Panc1 (cell line): Measurements from ENCODE around the gene IL1RAPL1. TPM values are rescaled to one million over a fixed set of nuclear protein-coding genes. Genes with fewer than 3 reads are reported as not detected.

Experiments used
- ATAC-seq: fragments of 200-7000 bp; cut with Tn5 transposase; 2 replicates; pipeline ENCODE4 v1.9.1; 2020; ENCODE audit warnings: mild to moderate bottlenecking, moderate library complexity
- BruUV-seq: library from RNA; stranded (reverse); fragments of 400-500 nt; replicated peaks from 2 replicates; lab custom pipeline; 2021; lab: Mats Ljungman, UMichigan
- CTCF ChIA-PET: fragments of 300-600 bp; sonication (Branson Sonifier 250); formaldehyde crosslinking; loops from one replicate; lab custom pipeline; 2022; ENCODE audit warnings: antibody characterized with exemption; lab: Charles Lee
- POLR2A ChIA-PET: fragments of 300-600 bp; sonication (Branson Sonifier 250); formaldehyde crosslinking; loops from one replicate; lab custom pipeline; 2022; ENCODE audit warnings: antibody characterized with exemption; lab: Charles Lee
- DNase-seq: peaks from one replicate; pipeline ENCODE4 v3.0.0-alpha.2; 2010; ENCODE audit warnings: low read depth, low spot score
- H3K27ac ChIP-seq: 2 replicates; pipeline ENCODE4 v1.5.1; 2011; ENCODE audit warnings: mild to moderate bottlenecking, low read length, inconsistent platforms
- H3K27me3 ChIP-seq: fragments of 200-500 bp; sonication (Bioruptor generic); 2 replicates; pipeline ENCODE4 v1.6.0; 2014; ENCODE audit warnings: low read length, inconsistent platforms; ENCODE audit not compliant: control insufficient read depth, insufficient read depth
- H3K36me3 ChIP-seq: fragments of 200-500 bp; sonication (Bioruptor generic); 2 replicates; pipeline ENCODE4 v1.5.1; 2014; ENCODE audit warnings: inconsistent platforms, mild to moderate bottlenecking, low read length, moderate library complexity; ENCODE audit not compliant: control insufficient read depth, insufficient read depth
- H3K4me1 ChIP-seq: 2 replicates; pipeline ENCODE4 v1.5.1; 2011; ENCODE audit warnings: inconsistent platforms, mild to moderate bottlenecking, low read length, moderate library complexity; ENCODE audit not compliant: control insufficient read depth, insufficient read depth
- H3K4me3 ChIP-seq, 2 experiments: 2 replicates each; pipeline ENCODE4 v1.5.1; 2011 to 2012; ENCODE audit warnings: low read depth in 2 of 2, low read length in 2 of 2, mild to moderate bottlenecking in 2 of 2, inconsistent platforms in 1 of 2, moderate library complexity in 1 of 2
- H3K9me3 ChIP-seq: fragments of 200-500 bp; sonication (Bioruptor generic); 2 replicates; pipeline ENCODE4 v1.5.1; 2014; ENCODE audit warnings: low read depth, mild to moderate bottlenecking, inconsistent platforms, low read length, moderate library complexity; ENCODE audit not compliant: control insufficient read depth, insufficient read depth
- POLR2AphosphoS5 ChIP-seq: IDR thresholded peaks from 2 replicates; pipeline ENCODE4 v1.6.1; 2012; ENCODE audit warnings: mild to moderate bottlenecking, low read depth, low read length, moderate library complexity
- SIN3A ChIP-seq: IDR thresholded peaks from 2 replicates; pipeline ENCODE4 v1.6.1; 2012; ENCODE audit warnings: low read depth, mild to moderate bottlenecking, low read length, moderate library complexity, borderline replicate concordance; ENCODE audit not compliant: insufficient read depth
- TCF7L2 ChIP-seq: IDR thresholded peaks from 2 replicates; pipeline ENCODE4 v1.6.1; 2011; ENCODE audit warnings: mild to moderate bottlenecking, low read depth, low read length, inconsistent platforms
- in situ Hi-C: cut with HindIII; loops from 2 replicates; pipeline ENCODE4 v1.10.0; 2016; ENCODE audit warnings: low sequenced_read_pairs, low pct_unique_long_range_greater_than_20kb
- intact Hi-C: fragments of 100-400 bp; cut with micrococcal nuclease; formaldehyde crosslinking; loops from one replicate; pipeline ENCODE4 v1.10.0; 2022; ENCODE audit not compliant: unreplicated experiment
- total RNA-seq: library from RNA; stranded (reverse); gene quantifications from one replicate; pipeline ENCODE4 v1.2.1, GENCODE V29; 2021; ENCODE audit not compliant: unreplicated experiment
- TF ChIP-seq, protein P1 (sequence below): fragments of 450-650 bp; IDR thresholded peaks from 2 replicates; pipeline ENCODE4 v1.5.1; 2017; ENCODE audit warnings: mild to moderate bottlenecking
- TF ChIP-seq, protein P2 (sequence below), 2 experiments: IDR thresholded peaks; 2 replicates each; pipeline ENCODE4 v1.6.1; 2011 to 2012; ENCODE audit warnings: low read depth in 2 of 2, control low read depth in 1 of 2, low read length in 1 of 2, mild to moderate bottlenecking in 1 of 2, moderate library complexity in 1 of 2; ENCODE audit not compliant: insufficient read depth in 1 of 2

The IL1RAPL1 gene
- total RNA-seq, 1 experiment from 2014 or later, result 0.59 TPM

DNA sequence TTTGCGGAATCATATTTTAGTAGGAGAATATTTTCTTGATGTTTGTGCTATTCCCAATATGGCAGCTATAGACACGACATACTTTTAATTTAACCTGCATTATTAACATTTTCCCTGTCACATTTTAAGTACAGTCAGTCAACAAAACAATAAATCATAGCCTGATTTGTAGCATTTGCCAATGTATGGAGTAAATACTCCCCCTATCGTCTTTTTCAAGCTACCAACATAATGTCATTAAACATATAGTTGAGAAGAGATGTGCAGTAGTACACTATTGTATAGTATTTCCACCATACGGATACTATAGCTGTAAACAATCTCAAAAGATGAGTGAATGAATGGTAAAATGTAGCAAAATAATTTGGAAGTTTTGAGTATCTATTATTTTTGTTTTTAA is 1324.4 kb downstream of the IL1RAPL1 start:
- intact Hi-C loops, result no loop called here
- ChIA-PET CTCF (no interaction called here), POLR2A (no interaction called here)
- TF ChIP-seq POLR2AphosphoS5, result no peak
- TF ChIP-seq, protein P1, sequence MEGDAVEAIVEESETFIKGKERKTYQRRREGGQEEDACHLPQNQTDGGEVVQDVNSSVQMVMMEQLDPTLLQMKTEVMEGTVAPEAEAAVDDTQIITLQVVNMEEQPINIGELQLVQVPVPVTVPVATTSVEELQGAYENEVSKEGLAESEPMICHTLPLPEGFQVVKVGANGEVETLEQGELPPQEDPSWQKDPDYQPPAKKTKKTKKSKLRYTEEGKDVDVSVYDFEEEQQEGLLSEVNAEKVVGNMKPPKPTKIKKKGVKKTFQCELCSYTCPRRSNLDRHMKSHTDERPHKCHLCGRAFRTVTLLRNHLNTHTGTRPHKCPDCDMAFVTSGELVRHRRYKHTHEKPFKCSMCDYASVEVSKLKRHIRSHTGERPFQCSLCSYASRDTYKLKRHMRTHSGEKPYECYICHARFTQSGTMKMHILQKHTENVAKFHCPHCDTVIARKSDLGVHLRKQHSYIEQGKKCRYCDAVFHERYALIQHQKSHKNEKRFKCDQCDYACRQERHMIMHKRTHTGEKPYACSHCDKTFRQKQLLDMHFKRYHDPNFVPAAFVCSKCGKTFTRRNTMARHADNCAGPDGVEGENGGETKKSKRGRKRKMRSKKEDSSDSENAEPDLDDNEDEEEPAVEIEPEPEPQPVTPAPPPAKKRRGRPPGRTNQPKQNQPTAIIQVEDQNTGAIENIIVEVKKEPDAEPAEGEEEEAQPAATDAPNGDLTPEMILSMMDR, result no peak; the same call in 1 of the 2 replicates
- TF ChIP-seq, protein P2, sequence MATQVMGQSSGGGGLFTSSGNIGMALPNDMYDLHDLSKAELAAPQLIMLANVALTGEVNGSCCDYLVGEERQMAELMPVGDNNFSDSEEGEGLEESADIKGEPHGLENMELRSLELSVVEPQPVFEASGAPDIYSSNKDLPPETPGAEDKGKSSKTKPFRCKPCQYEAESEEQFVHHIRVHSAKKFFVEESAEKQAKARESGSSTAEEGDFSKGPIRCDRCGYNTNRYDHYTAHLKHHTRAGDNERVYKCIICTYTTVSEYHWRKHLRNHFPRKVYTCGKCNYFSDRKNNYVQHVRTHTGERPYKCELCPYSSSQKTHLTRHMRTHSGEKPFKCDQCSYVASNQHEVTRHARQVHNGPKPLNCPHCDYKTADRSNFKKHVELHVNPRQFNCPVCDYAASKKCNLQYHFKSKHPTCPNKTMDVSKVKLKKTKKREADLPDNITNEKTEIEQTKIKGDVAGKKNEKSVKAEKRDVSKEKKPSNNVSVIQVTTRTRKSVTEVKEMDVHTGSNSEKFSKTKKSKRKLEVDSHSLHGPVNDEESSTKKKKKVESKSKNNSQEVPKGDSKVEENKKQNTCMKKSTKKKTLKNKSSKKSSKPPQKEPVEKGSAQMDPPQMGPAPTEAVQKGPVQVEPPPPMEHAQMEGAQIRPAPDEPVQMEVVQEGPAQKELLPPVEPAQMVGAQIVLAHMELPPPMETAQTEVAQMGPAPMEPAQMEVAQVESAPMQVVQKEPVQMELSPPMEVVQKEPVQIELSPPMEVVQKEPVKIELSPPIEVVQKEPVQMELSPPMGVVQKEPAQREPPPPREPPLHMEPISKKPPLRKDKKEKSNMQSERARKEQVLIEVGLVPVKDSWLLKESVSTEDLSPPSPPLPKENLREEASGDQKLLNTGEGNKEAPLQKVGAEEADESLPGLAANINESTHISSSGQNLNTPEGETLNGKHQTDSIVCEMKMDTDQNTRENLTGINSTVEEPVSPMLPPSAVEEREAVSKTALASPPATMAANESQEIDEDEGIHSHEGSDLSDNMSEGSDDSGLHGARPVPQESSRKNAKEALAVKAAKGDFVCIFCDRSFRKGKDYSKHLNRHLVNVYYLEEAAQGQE (IDR thresholded peaks at IDR 0.05; ENCODE audit: insufficient read depth in 1 of 2, low read depth in 2 of 2, low read length in 1 of 2), result no peak
- Histone ChIP-seq H3K4me3 (no peak overlapping the region), H3K9me3 (no peaks in the 10 kb centered on the region), H3K4me1 (no peaks in the 10 kb centered on the region), H3K27ac (no peak overlapping the region), H3K27me3 (no peaks in the 10 kb centered on the region), H3K36me3 (no peaks in the 10 kb centered on the region)
- in situ Hi-C loops, result no loop called here
- DNase-seq (no peak), ATAC-seq (no peak)
- BruUV-seq, result no TSS peak

DNA sequence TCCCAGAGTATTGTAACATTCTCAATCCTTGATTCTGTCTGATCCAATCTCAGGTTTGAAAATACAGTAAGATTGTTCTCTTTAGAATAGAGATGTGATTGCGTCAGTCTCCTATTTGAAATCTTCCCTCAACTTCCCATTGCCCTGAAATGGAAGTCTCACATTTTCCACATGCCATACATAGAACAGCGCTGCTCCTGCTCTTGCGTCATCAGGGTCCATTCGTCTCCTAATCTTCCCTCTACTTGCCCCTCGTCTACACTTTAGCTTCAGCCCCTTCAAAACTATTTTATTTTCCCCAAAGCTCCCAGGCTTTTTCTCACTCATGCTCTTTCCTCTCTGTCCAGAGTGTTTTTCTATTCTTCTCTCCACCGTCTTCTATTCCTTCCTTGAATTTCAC is 1326.4 kb downstream of the IL1RAPL1 start:
- intact Hi-C loops (no loop called here), in situ Hi-C loops (no loop called here)
- DNase-seq (no peak), ATAC-seq (no peak)
- no peaks in the 10 kb centered on the region for H3K36me3 ChIP-seq
- TF ChIP-seq, protein P2 (IDR thresholded peaks at IDR 0.05; ENCODE audit: insufficient read depth in 1 of 2, low read depth in 2 of 2, low read length in 1 of 2), result no peak
- TF ChIP-seq TCF7L2 (no peak), SIN3A (no peak), POLR2AphosphoS5 (no peak)
- TF ChIP-seq, protein P1, result no peak
- H3K27me3 ChIP-seq, result no peaks in the 10 kb centered on the region
- no peaks in the 10 kb centered on the region for H3K9me3 ChIP-seq
- no peak overlapping the region for H3K27ac ChIP-seq
- no TSS peak for BruUV-seq
- no peaks in the 10 kb centered on the region for H3K4me1 ChIP-seq
- ChIA-PET POLR2A (no interaction called here), CTCF (no interaction called here)
- no peak overlapping the region for H3K4me3 ChIP-seq
